OCI-LY7 (cell line): ENCODE measurements around the gene TXNDC2. TPM values are rescaled to one million over a fixed set of nuclear protein-coding genes. Genes with fewer than 3 reads are reported as not detected.

Experiments used
- BruUV-seq: library from RNA; stranded (reverse); fragments of 400-500 nt; replicated peaks from 2 replicates; lab custom pipeline; 2021; lab: Mats Ljungman, UMichigan
- CTCF ChIA-PET: fragments of 300-600 bp; sonication (Branson Sonifier 250); formaldehyde crosslinking; loops from one replicate; lab custom pipeline; 2022; ENCODE audit warnings: antibody characterized with exemption; ENCODE audit not compliant: unreplicated experiment; lab: Charles Lee
- POLR2A ChIA-PET: fragments of 300-600 bp; sonication (Branson Sonifier 250); formaldehyde crosslinking; loops from one replicate; lab custom pipeline; 2022; ENCODE audit warnings: antibody characterized with exemption; lab: Charles Lee
- DNase-seq: peaks from one replicate; pipeline ENCODE4 v3.0.0-alpha.2; 2015; ENCODE audit warnings: low spot score
- H2AFZ ChIP-seq: fragments of 200-600 bp; sonication (generic), shearing (Covaris generic); 2 replicates; pipeline ENCODE4 v1.6.1; 2014; ENCODE audit warnings: mild to moderate bottlenecking, antibody characterized with exemption, low read length, moderate library complexity
- H3K27ac ChIP-seq: fragments of 200-600 bp; sonication (generic); 2 replicates; pipeline ENCODE4 v1.5.1; 2014; ENCODE audit warnings: mixed run types, low read depth, mild to moderate bottlenecking, moderate library complexity, low read length, inconsistent platforms; ENCODE audit not compliant: poor library complexity, severe bottlenecking
- H3K36me3 ChIP-seq: fragments of 200-600 bp; sonication (generic); 2 replicates; pipeline ENCODE4 v1.6.1; 2014; ENCODE audit warnings: mild to moderate bottlenecking, antibody characterized with exemption, low read length, moderate library complexity, mixed read lengths; ENCODE audit not compliant: insufficient read depth
- H3K4me1 ChIP-seq: fragments of 200-600 bp; sonication (generic); 2 replicates; pipeline ENCODE4 v1.5.1; 2014; ENCODE audit warnings: mild to moderate bottlenecking, low read length; ENCODE audit not compliant: insufficient read depth, poor library complexity, severe bottlenecking
- H3K4me2 ChIP-seq: fragments of 200-600 bp; sonication (generic); 2 replicates; pipeline ENCODE4 v1.6.1; 2014; ENCODE audit warnings: mild to moderate bottlenecking, low read length
- H3K4me3 ChIP-seq: fragments of 200-600 bp; sonication (generic); 2 replicates; pipeline ENCODE4 v1.5.1; 2014; ENCODE audit warnings: mild to moderate bottlenecking, low read depth, low read length; ENCODE audit not compliant: poor library complexity, severe bottlenecking
- H3K79me2 ChIP-seq: fragments of 200-600 bp; sonication (generic); 2 replicates; pipeline ENCODE4 v1.6.1; 2016; ENCODE audit warnings: low read depth, mild to moderate bottlenecking, low read length, moderate library complexity, mixed read lengths; ENCODE audit not compliant: insufficient read depth
- H3K9me2 ChIP-seq: fragments of 200-600 bp; sonication (generic); 2 replicates; pipeline ENCODE4 v1.6.1; 2016; ENCODE audit warnings: mild to moderate bottlenecking, low read length, mixed read lengths; ENCODE audit not compliant: insufficient read depth
- H3K9me3 ChIP-seq: fragments of 200-600 bp; sonication (generic); 2 replicates; pipeline ENCODE4 v1.6.1; 2014; ENCODE audit warnings: mild to moderate bottlenecking, mixed run types, low read length, mixed read lengths
- H4K20me1 ChIP-seq: fragments of 200-600 bp; sonication (generic); 2 replicates; pipeline ENCODE4 v1.6.1; 2014; ENCODE audit warnings: mild to moderate bottlenecking, antibody characterized with exemption, low read length, moderate library complexity, mixed read lengths; ENCODE audit not compliant: insufficient read depth
- CTCF ChIP-seq: fragments of 200-600 bp; sonication (generic); conservative IDR thresholded peaks from 2 replicates; pipeline ENCODE4 v1.5.1; 2014; ENCODE audit warnings: mild to moderate bottlenecking, antibody characterized with exemption, low read length, moderate library complexity, mixed read lengths
- EZH2phosphoT487 ChIP-seq: fragments of 200-600 bp; sonication (generic); IDR thresholded peaks from 2 replicates; pipeline ENCODE4 v1.6.1; 2018; ENCODE audit warnings: low read depth, borderline replicate concordance, mild to moderate bottlenecking, mixed run types, antibody characterized with exemption, low read length, moderate library complexity, mixed read lengths
- intact Hi-C: fragments of 100-400 bp; cut with micrococcal nuclease; formaldehyde crosslinking; loops from one replicate; pipeline ENCODE4 v1.10.0; 2022; ENCODE audit not compliant: unreplicated experiment
- total RNA-seq, 2 experiments: library from RNA; depleted of rRNA in 1 of 2; stranded (reverse); fragments of >200 nt in 1 of 2; shearing (Covaris generic) in 1 of 2; gene quantifications; 2 replicates each; pipeline ENCODE4 v1.2.3, GENCODE V29; 2014 to 2022

Gene TXNDC2
- total RNA-seq, 2 experiments from 2014 or later = not detected

GRCh38 chr18:9905401-9905922, 19.7 kb downstream of the TXNDC2 start:
- Histone ChIP-seq H3K9me2 (no peaks in the 10 kb centered on the region), H3K4me1 (no peaks in the 10 kb centered on the region), H3K79me2 (no peaks in the 10 kb centered on the region), H3K9me3 (no peaks in the 10 kb centered on the region), H2AFZ (no peak overlapping the region), H3K4me2 (no peak overlapping the region), H3K27ac (no peak overlapping the region), H3K4me3 (no peak overlapping the region), H3K36me3 (no peaks in the 10 kb centered on the region), H4K20me1 (no peaks in the 10 kb centered on the region)
- ChIA-PET POLR2A (interaction anchor here (0.6 to 1.0 kb wide), 3 partner anchors 29 to 122 kb away, joined by 3 read pairs; no protein-coding TSS in a partner anchor), CTCF (no interaction called here)
- no TSS peak for BruUV-seq
- TF ChIP-seq EZH2phosphoT487 (no peak), CTCF (no peak)
- intact Hi-C loops = no loop called here
- no peak for DNase-seq

GRCh38 chr18:9906481-9906880, 20.7 kb downstream of the TXNDC2 start:
- no peak for TF ChIP-seq CTCF
- TF ChIP-seq EZH2phosphoT487 = no peak
- BruUV-seq = no TSS peak
- H3K9me3 ChIP-seq = no peaks in the 10 kb centered on the region
- ChIA-PET POLR2A (no interaction called here), CTCF (no interaction called here)
- no peaks in the 10 kb centered on the region for H3K4me1 ChIP-seq
- no peak for DNase-seq
- no peaks in the 10 kb centered on the region for H3K36me3 ChIP-seq
- no peaks in the 10 kb centered on the region for H3K79me2 ChIP-seq
- no peak overlapping the region for H2AFZ ChIP-seq
- no peak overlapping the region for H3K4me2 ChIP-seq
- H3K27ac ChIP-seq = no peak overlapping the region
- H3K4me3 ChIP-seq = no peak overlapping the region
- H3K9me2 ChIP-seq = no peaks in the 10 kb centered on the region
- intact Hi-C loops = no loop called here
- no peaks in the 10 kb centered on the region for H4K20me1 ChIP-seq

DNA sequence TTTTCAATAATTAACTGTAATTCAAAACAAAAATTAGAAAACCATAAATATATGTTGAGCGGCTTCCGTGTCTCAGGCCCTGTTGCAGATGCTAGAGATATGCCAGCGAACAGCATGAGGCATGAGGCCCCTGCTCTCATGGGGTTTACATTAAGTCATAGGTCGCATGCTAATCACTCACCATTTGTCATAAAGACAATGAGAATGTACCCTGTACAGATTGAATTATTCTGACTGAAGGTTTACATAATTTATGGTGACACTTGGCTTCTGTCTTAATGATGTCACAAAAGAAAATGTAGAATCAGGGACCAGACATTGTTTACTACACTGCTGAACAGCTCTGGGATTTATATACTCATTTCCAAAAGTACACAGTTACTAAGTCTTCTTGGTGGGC, 22.1 kb downstream of the TXNDC2 start:
- Histone ChIP-seq H3K9me2 (no peaks in the 10 kb centered on the region), H3K27ac (no peak overlapping the region), H3K9me3 (peaks cover 5% of the 10 kb centered on the region; the same call in 1 of the 2 replicates), H3K4me3 (no peak overlapping the region), H3K4me1 (peaks cover under 1% of the 10 kb centered on the region), H3K36me3 (no peaks in the 10 kb centered on the region), H4K20me1 (no peaks in the 10 kb centered on the region), H3K79me2 (no peaks in the 10 kb centered on the region), H2AFZ (no peak overlapping the region), H3K4me2 (no peak overlapping the region)
- intact Hi-C loops = no loop called here
- TF ChIP-seq EZH2phosphoT487 (no peak), CTCF (no peak)
- DNase-seq = no peak
- POLR2A ChIA-PET = interaction anchor here (0.8 to 1.2 kb wide), 2 partner anchors 8 to 118 kb away, joined by 3 to 4 read pairs; no protein-coding TSS in a partner anchor
- CTCF ChIA-PET = no interaction called here
- no TSS peak for BruUV-seq
